Islet precursor cell (in vitro differentiated cells): ENCODE measurements around the gene CCT2.
A peak's percentile ranks its signal among the peaks of the same experiment; 100 is the strongest.
"Not testable (repeated sequence)": the region's sequence is repeated elsewhere in the genome, so short reads cannot be mapped to it uniquely, and the experiment has no call there.

Source experiments
- DNase-seq: peaks from one replicate; pipeline ENCODE4 v3.0.0-alpha.2; 2018

CCT2 gene

DNA sequence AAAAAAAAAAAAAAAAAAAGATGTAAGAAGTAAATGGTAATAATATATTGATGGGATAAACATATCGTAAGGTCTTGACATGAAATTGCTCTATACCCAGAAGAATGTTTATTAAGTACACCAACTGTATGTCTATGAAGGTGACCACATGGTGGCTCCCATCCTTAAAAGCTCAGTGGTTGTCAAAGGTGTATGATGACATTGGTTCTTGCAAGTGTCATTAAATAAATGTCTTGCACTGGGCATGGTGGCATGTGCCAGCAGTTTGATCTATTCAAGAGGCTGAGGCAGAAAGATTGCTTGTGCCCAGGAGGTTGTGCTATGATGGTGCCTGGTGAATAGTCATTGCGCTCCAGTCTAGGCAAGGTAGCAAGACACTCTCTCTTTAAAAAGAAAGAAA lies 10.4 kb downstream of the CCT2 start:
- no peak for DNase-seq

DNA sequence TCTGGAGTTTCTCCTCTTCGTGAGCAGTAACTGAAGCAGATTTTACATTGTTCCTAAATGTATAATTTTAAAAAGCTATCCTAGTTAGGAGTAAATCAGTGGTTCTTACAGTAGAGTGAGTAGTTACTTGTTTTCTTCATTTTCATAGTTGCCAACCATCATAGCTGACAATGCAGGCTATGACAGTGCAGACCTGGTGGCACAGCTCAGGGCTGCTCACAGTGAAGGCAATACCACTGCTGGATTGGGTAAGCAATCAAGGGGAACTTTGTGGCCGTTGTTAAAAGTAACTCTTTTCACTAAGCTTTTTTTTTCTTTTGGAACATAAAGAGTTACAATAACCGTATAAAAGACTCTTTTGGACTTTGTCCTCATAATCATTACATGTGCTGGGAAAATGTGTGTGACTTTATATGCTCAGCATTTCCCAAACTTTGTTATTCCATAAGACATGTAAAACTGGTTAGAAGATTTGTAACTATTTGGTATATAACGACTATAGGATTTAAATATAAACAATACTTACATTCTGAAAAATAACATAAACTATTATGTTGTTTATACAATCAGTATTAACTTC lies 13.0 kb downstream of the CCT2 start:
- no peak for DNase-seq

DNA sequence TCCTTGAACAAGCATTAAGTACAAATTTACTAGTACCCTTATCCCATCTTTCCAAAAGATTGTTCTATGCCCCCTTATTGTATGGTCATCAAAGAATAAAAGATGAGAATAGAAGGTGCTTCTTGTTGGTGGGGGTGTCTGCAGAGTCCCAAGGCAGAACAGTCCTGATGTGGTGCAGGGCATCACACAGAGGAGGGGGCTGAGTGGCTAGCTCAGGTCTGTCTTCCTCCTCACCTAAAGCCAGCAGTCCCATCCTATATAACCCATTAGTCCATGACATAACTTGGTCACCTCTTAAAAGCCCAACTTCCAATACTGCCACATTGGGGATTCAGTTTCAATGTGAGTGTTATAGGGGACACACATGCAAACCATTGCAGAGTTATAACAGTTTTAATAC lies 15.5 kb downstream of the CCT2 start:
- DNase-seq: no peak

- no peak for DNase-seq
These were observed 16.9 kb downstream of the CCT2 start for GRCh38 chr12:69601962-69602685.

GRCh38 chr12:69602954-69603353 lies 17.7 kb downstream of the CCT2 start:
- no peak for DNase-seq

DNA sequence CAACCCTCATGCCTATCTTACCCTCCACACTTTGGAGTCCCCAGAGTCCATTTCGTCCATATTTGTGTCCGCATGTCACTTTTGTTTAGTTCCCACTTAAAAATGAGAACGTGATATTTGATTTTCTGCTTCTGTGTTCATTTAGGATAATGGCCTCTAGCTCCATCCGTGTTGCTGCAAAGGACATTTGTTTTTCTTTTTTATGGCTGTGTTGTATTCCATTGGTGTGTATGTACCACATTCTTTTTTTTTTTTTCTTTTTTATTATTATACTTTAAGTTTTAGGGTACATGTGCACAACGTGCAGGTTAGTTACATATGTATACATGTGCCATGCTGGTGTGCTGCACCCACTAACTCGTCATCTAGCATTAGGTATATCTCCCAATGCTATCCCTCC lies 18.3 kb downstream of the CCT2 start:
- DNase-seq: not testable (repeated sequence)

DNA sequence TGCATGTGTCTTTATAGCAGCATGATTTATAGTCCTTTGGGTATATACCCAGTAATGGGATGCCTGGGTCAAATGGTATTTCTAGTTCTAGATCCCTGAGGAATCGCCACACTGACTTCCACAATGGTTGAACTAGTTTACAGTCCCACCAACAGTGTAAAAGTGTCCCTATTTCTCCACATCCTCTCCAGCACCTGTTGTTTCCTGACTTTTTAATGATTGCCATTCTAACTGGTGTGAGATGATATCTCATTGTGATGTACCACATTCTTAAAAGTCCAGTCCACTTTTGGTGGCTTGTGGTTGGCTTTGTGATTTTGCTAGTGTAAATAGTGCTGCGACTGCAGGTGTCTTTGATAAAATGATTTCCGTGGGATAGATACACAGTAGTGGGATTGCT lies 19.0 kb downstream of the CCT2 start:
- DNase-seq: not testable (repeated sequence)

GRCh38 chr12:69608114-69608513 lies 22.9 kb downstream of the CCT2 start:
- no peak for DNase-seq

GRCh38 chr12:69610126-69610525 lies 24.9 kb downstream of the CCT2 start:
- no peak for DNase-seq

GRCh38 chr12:69610729-69611128 lies 25.5 kb downstream of the CCT2 start, which contains the start of gene LRRC10:
LRRC10 (minus strand) TSS chr12:69610907; CDS start chr12:69610838, 69 bp downstream.
- DNase-seq: no peak

- no peak for DNase-seq
These were observed 28.1 kb downstream of the CCT2 start for GRCh38 chr12:69613351-69613750.

DNA sequence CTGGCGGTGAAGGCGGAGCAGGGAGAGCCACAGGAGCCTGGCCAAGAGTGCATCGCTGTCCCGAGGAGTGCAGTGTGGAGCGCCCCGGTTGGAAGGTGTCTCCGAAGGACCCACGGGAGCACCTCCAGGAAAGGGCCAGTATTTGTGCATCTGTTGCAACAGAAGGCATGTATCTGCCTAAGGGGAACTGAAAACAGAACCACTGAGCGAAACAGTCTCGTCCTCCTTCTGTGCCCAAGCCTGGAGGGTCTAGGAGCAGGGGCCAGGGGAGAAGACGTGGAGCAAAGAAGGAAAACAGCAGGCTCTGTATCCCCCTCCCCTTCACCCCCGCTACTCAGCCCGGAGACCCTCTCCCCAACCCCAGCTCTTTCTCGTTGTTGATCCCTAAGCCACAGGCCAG lies 30.8 kb downstream of the CCT2 start:
- DNase-seq: no peak

GRCh38 chr12:69619050-69619449 lies 33.8 kb downstream of the CCT2 start:
- DNase-seq: no peak

DNA sequence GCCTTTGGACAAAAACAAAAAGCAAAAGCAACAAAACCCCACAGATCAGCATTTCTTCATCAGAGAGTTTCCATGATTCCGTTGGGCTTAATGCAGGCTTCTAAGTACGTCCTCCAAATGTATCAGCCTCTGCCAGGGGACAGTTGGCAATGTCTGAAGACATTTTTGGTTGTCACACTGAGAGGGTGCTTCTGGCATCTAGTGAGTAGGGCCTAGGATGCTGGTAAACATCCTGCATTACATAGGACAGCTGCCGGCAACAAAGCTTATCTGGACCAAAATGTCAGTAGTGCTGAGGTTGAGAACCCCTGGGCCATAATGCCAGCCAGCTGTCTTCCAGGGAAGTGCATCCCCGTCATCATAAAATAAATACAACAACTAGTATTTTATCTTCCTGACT lies 34.8 kb downstream of the CCT2 start:
- DNase-seq: no peak

- no peak for DNase-seq
These were observed 35.7 kb downstream of the CCT2 start for GRCh38 chr12:69620921-69621320.

DNA sequence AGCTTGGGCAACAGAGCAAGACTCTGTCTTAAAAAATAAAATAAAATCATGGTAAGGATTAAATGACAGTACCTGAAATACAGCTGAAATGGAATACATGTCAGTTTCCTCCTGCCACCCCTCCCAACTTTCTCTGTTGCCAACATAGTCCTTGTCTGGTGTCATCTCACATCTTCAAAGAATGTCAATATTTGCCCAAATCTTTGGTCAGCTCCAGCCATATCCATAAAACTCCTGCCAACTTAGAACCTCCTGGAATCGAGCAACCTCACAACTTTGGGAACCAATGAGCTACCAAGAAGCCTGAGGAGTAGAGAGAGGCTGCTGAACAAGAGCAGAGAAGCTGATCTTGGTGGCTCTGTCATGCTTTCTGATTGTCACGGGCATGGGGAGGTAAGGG lies 36.3 kb downstream of the CCT2 start:
- no peak for DNase-seq

GRCh38 chr12:69623970-69624369 lies 38.7 kb downstream of the CCT2 start:
- no peak for DNase-seq

GRCh38 chr12:69627501-69627900 lies 42.2 kb downstream of the CCT2 start:
- DNase-seq: no peak

DNA sequence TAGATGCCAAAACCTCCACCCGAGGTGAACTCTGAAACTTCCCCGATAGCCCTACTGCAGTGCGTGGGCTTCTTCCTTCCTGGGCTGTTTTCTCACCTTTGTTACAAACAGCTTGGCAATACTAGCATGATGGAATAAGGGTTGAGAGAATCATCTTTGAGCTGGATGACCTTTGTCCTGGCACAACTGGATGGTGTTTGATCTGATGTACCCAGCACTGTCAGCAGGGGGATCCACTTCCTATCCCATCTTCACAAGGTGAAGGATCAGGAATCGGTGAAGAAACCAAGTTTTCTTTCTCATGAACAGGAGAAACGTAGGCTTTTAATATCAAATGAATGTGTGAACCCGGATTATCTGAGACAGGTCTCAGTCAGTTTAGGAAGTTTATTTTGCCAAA lies 44.9 kb downstream of the CCT2 start:
- DNase-seq: no peak

GRCh38 chr12:69633061-69633460 lies 47.8 kb downstream of the CCT2 start:
- DNase-seq: no peak

DNA sequence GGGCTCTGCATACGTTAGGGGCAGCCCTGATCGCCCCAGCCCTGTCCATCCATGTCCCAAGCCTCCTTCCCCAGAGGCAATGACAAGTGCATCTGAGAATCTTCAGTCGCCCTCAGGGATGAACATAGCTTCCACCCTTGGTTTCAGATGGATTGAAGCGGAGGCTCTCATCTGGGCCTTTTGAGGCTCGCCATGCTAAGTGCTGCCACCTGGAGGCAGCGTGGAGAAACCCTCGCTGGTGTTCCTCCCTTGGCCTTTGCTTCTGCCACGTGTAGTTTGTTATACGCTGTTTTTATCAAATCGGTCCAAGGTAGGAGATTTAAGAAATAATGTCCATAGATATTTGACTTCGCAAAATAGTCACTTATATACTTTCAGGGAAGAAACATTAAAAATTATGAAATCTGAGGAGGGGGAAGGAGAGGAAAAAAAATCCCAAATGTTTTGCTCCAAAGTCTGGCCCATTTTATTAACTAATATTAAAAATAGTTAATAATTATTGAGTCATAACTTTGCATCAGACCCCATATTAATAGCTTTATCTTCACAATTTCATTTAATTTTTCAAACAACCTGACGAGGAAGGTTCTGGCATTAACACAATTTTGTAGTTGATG lies 54.2 kb downstream of the CCT2 start:
- peak; percentile 84 for DNase-seq

GRCh38 chr12:69641546-69641945 lies 56.3 kb downstream of the CCT2 start:
- DNase-seq: no peak

DNA sequence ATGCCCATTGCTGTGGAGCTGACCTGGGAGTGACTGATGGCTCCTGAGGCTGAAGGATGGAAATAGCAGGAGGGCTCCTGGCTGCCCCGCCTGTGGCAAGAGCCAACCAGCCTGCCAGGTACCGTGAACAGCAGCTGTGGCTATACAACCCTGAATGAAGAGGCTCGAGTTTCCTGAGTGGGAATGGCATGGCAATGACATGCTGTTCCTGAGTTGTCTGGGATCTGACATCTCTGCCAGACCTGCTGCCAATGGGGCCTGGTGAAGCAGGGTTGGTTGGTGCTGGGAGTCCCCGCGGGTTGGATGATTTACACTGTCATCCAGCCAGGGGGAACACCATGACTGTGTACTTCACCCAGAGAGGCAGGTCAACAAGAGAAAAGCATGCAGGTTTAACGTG lies 57.3 kb downstream of the CCT2 start:
- no peak for DNase-seq

- DNase-seq: no peak
These were observed 59.3 kb downstream of the CCT2 start for GRCh38 chr12:69644511-69644910.

- DNase-seq: no peak
These were observed 59.8 kb downstream of the CCT2 start for GRCh38 chr12:69645031-69645430.
